Prostate gland (tissue), 2 donors: ENCODE results near the gene P3H2. TPM values are rescaled to one million over a fixed set of nuclear protein-coding genes. Genes with fewer than 3 reads are reported as not detected.

Experiments
- DNase-seq: peaks from one replicate; pipeline ENCODE4 v3.0.0-alpha.2; 2019; ENCODE audit warnings: low spot score
- H3K27ac ChIP-seq, 2 donors: fragments of 200-600 bp; sonication (generic); 2 replicates each; pipeline ENCODE4 v1.5.1; 2017 to 2019
- H3K27me3 ChIP-seq: fragments of 200-600 bp; sonication (generic); replicated peaks from 2 replicates; pipeline ENCODE4 v1.5.1; 2019; ENCODE audit not compliant: insufficient read depth
- H3K36me3 ChIP-seq, 2 donors: fragments of 200-600 bp; sonication (generic); 1 replicate in 1 of 2; 2 replicates in 1 of 2; pipeline versions ENCODE4 v1.5.1 to v1.8.1; 2017 to 2019
- H3K4me1 ChIP-seq: fragments of 200-600 bp; sonication (generic); replicated peaks from 2 replicates; pipeline ENCODE4 v1.5.1; 2019
- H3K4me3 ChIP-seq, 2 donors: fragments of 200-600 bp; sonication (generic); 2 replicates each; pipeline ENCODE4 v1.5.1; 2017 to 2019
- H3K9me3 ChIP-seq: fragments of 200-600 bp; sonication (generic); 2 replicates; pipeline ENCODE4 v1.5.1; 2017
- POLR2A ChIP-seq: fragments of 450-650 bp; IDR thresholded peaks from one replicate; pipeline ENCODE4 v1.6.1; 2016; ENCODE audit warnings: antibody characterized with exemption, mild to moderate bottlenecking
- POLR2AphosphoS5 ChIP-seq: sonication (generic); formaldehyde crosslinking; IDR thresholded peaks from one replicate; pipeline ENCODE4 v1.6.1; 2017; ENCODE audit warnings: antibody characterized with exemption
- WGBS: methylation state at CpG from one replicate; pipeline ENCODE4 v1.1.5; 2018; 5-methylcytosine and 5-hydroxymethylcytosine counted together
- intact Hi-C: fragments of 100-400 bp; cut with DNase I; formaldehyde crosslinking; loops from one replicate; pipeline ENCODE4 v1.14.2; 2022
- total RNA-seq, 2 donors: library from RNA; depleted of rRNA; stranded (reverse); fragments of >200 nt; gene quantifications; one replicate each; pipeline ENCODE4 v1.1.0, GENCODE V29; 2016
- TF ChIP-seq, protein P1 (sequence below), 4 experiments: fragments of 200-600 bp in 2 of 4; fragments of 450-650 bp in 2 of 4; sonication (generic) in 2 of 4; IDR thresholded peaks; 1 replicate in 3 of 4; 2 replicates in 1 of 4; pipeline ENCODE4 v1.5.1; 2016 to 2019; ENCODE audit warnings: antibody characterized with exemption in 4 of 4, mild to moderate bottlenecking in 2 of 4, moderate library complexity in 2 of 4

Gene P3H2
- total RNA-seq, 2 donors from 2014 or later: 20.6 to 82.8 TPM

DNA sequence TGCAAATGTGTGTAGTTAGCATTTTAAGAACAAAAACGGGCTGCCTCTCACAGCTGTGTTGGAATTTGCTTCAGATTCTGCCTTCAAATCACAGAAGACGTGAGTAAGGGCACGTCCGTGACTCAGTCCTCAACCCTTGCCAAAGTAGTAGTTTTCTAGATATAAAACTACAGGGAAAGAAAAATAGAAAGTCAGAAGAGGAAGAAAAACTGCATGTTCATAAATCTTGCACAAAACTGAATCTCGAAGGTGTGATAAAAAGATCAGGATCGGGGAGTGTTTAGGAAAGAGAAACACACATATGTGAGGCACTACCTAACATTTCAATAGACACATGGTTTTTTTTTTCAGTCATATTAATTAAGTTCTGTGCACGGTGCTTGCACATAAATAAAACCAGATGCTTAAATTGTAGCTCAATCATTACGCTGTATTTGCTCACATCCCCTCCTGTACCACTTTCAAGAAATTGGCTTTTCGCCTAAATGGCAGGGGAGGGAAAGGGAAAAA is 71.7 kb downstream of the P3H2 start:
- intact Hi-C loops: no loop called here
- TF ChIP-seq POLR2AphosphoS5 (no peak), POLR2A (no peak)
- TF ChIP-seq, protein P1, sequence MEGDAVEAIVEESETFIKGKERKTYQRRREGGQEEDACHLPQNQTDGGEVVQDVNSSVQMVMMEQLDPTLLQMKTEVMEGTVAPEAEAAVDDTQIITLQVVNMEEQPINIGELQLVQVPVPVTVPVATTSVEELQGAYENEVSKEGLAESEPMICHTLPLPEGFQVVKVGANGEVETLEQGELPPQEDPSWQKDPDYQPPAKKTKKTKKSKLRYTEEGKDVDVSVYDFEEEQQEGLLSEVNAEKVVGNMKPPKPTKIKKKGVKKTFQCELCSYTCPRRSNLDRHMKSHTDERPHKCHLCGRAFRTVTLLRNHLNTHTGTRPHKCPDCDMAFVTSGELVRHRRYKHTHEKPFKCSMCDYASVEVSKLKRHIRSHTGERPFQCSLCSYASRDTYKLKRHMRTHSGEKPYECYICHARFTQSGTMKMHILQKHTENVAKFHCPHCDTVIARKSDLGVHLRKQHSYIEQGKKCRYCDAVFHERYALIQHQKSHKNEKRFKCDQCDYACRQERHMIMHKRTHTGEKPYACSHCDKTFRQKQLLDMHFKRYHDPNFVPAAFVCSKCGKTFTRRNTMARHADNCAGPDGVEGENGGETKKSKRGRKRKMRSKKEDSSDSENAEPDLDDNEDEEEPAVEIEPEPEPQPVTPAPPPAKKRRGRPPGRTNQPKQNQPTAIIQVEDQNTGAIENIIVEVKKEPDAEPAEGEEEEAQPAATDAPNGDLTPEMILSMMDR (IDR thresholded peaks at IDR 0.05): no peak
- Histone ChIP-seq H3K4me3 (no peak overlapping the region), H3K36me3 (no peaks in the 10 kb centered on the region), H3K27ac (peak overlapping the region; percentile 3 to 4), H3K4me1 (peaks cover 11% of the 10 kb centered on the region), H3K27me3 (no peaks in the 10 kb centered on the region), H3K9me3 (no peaks in the 10 kb centered on the region)
- DNase-seq: no peak
- WGBS: 29% methylated on average over 9 of the region's 9 CpGs

DNA sequence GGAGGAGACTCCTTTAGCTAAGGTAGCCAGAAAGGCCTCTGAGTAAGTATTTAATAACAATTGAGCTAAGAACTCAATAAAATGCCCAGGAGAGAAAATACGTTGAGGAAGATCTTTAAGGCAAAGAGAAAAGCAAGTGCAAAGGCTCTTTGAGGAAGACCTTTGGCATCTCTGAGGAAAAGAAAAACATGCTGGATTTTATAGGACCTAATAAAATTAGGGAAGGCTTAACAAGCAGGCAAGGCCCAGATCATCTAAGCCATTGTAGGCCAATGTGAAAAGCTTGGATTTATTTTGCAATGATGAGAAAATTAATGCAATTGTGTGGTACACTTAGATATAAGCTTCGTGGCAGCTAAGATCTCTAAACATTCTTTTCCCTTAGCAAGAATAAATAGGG is 75.7 kb downstream of the P3H2 start:
- intact Hi-C loops: no loop called here
- H3K4me1 ChIP-seq: peaks cover 11% of the 10 kb centered on the region
- H3K9me3 ChIP-seq: no peaks in the 10 kb centered on the region
- no peaks in the 10 kb centered on the region for H3K27me3 ChIP-seq
- no peak for DNase-seq
- 26% methylated on average over 2 of the region's 2 CpGs for WGBS
- no peaks in the 10 kb centered on the region for H3K36me3 ChIP-seq
- no peak overlapping the region for H3K27ac ChIP-seq
- H3K4me3 ChIP-seq: no peak overlapping the region
- TF ChIP-seq POLR2A (no peak), POLR2AphosphoS5 (peak; percentile 51)
- TF ChIP-seq, protein P1 (IDR thresholded peaks at IDR 0.05): no peak

- TF ChIP-seq POLR2A (no peak), POLR2AphosphoS5 (no peak)
- TF ChIP-seq, protein P1 (IDR thresholded peaks at IDR 0.05): no peak
- DNase-seq: no peak
- H3K9me3 ChIP-seq: no peaks in the 10 kb centered on the region
- no peaks in the 10 kb centered on the region for H3K27me3 ChIP-seq
- WGBS: 63% methylated on average over 4 of the region's 4 CpGs
- H3K4me1 ChIP-seq: peaks cover 11% of the 10 kb centered on the region
- no peak overlapping the region for H3K27ac ChIP-seq
- no peak overlapping the region for H3K4me3 ChIP-seq
- intact Hi-C loops: no loop called here
- H3K36me3 ChIP-seq: no peaks in the 10 kb centered on the region
Measured at GRCh38 chr3:190044142-190044541, 76.6 kb downstream of the P3H2 start.

- peaks cover 11% of the 10 kb centered on the region for H3K4me1 ChIP-seq
- TF ChIP-seq, protein P1 (IDR thresholded peaks at IDR 0.05): no peak
- no peak for TF ChIP-seq POLR2AphosphoS5
- no peak for TF ChIP-seq POLR2A
- no peaks in the 10 kb centered on the region for H3K27me3 ChIP-seq
- intact Hi-C loops: no loop called here
- no peaks in the 10 kb centered on the region for H3K9me3 ChIP-seq
- H3K4me3 ChIP-seq: no peak overlapping the region
- no peak overlapping the region for H3K27ac ChIP-seq
- no peaks in the 10 kb centered on the region for H3K36me3 ChIP-seq
- DNase-seq: no peak
Measured at GRCh38 chr3:190043741-190044140, 77.0 kb downstream of the P3H2 start.

GRCh38 chr3:190042558-190042957 is 78.1 kb downstream of the P3H2 start:
- Histone ChIP-seq H3K27me3 (no peaks in the 10 kb centered on the region), H3K4me1 (peaks cover 7% of the 10 kb centered on the region), H3K9me3 (no peaks in the 10 kb centered on the region), H3K36me3 (no peaks in the 10 kb centered on the region), H3K27ac (no peak overlapping the region), H3K4me3 (no peak overlapping the region)
- DNase-seq: no peak
- intact Hi-C loops: no loop called here
- TF ChIP-seq, protein P1 (IDR thresholded peaks at IDR 0.05): no peak
- no peak for TF ChIP-seq POLR2A
- no peak for TF ChIP-seq POLR2AphosphoS5
- 25% methylated on average over 2 of the region's 2 CpGs for WGBS
